ENCODE results near the gene ALOX12B. TPM values are rescaled to one million over a fixed set of nuclear protein-coding genes. Genes with fewer than 3 reads are reported as not detected.

ALOX12B gene
- total and polyA plus RNA-seq, 2 of the 13 experiments (the other 11 are each of a cell fraction or from before 2014, with no cell fraction given), result 0.13 TPM; not detected in 1

- TF ChIP-seq SMYD3 (CRISPR knock-in tag; IDR thresholded peaks at IDR 0.05), result no peak
- TF ChIP-seq SAFB2 (CRISPR knock-in tag; IDR thresholded peaks at IDR 0.05; ENCODE audit: borderline replicate concordance, low read depth), result no peak
- TF ChIP-seq PLSCR1 (CRISPR knock-in tag; IDR thresholded peaks at IDR 0.05; ENCODE audit: borderline replicate concordance), result no peak
- TF ChIP-seq ZFP37 (CRISPR knock-in tag; IDR thresholded peaks at IDR 0.05; ENCODE audit: borderline replicate concordance), result no peak
- TF ChIP-seq LBX2 (CRISPR knock-in tag; IDR thresholded peaks at IDR 0.05; ENCODE audit: borderline replicate concordance), result no peak; the same call in 1 of the 2 replicates
- no peak; the same call in 1 of the 2 replicates for TF ChIP-seq ZSCAN21 (CRISPR knock-in tag; IDR thresholded peaks at IDR 0.05; ENCODE audit: borderline replicate concordance)
- peak; percentile 23; the same call in 1 of the 2 replicates for TF ChIP-seq ESRRA (CRISPR knock-in tag; IDR thresholded peaks at IDR 0.05; ENCODE audit: low read depth)
- no peak for TF ChIP-seq SIN3B (IDR thresholded peaks at IDR 0.05; ENCODE audit: low read length)
- TF ChIP-seq ZNF484 (CRISPR knock-in tag; IDR thresholded peaks at IDR 0.05; ENCODE audit: borderline replicate concordance, low read depth), result no peak
- TF ChIP-seq ZNF101 (CRISPR knock-in tag; IDR thresholded peaks at IDR 0.05; ENCODE audit: borderline replicate concordance, low read depth), result no peak
- TF ChIP-seq REPIN1 (CRISPR knock-in tag; IDR thresholded peaks at IDR 0.05; ENCODE audit: borderline replicate concordance, low read depth), result no peak
- no peak for TF ChIP-seq CREM (IDR thresholded peaks at IDR 0.05)
- no peak for TF ChIP-seq CREM (CRISPR knock-in tag; IDR thresholded peaks at IDR 0.05)
- no peak for TF ChIP-seq KDM5A (IDR thresholded peaks at IDR 0.05; ENCODE audit: borderline replicate concordance, low read length)
- TF ChIP-seq NKX3-1 (CRISPR knock-in tag; IDR thresholded peaks at IDR 0.05), result no peak
- TF ChIP-seq AKNA (CRISPR knock-in tag; IDR thresholded peaks at IDR 0.05; ENCODE audit: borderline replicate concordance), result no peak
- TF ChIP-seq CENPT (CRISPR knock-in tag; IDR thresholded peaks at IDR 0.05; ENCODE audit: low read depth), result no peak
- TF ChIP-seq ZFP41 (CRISPR knock-in tag; IDR thresholded peaks at IDR 0.05; ENCODE audit: borderline replicate concordance), result no peak
- TF ChIP-seq MED1 (CRISPR knock-in tag; IDR thresholded peaks at IDR 0.05), result peak; percentile 48
- TF ChIP-seq, protein P1, sequence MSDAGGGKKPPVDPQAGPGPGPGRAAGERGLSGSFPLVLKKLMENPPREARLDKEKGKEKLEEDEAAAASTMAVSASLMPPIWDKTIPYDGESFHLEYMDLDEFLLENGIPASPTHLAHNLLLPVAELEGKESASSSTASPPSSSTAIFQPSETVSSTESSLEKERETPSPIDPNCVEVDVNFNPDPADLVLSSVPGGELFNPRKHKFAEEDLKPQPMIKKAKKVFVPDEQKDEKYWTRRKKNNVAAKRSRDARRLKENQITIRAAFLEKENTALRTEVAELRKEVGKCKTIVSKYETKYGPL (CRISPR knock-in tag; IDR thresholded peaks at IDR 0.05), result peak; percentile 30; the same call in 1 of the 2 replicates
- TF ChIP-seq HNF4A (CRISPR knock-in tag; IDR thresholded peaks at IDR 0.05), result peak; percentile 98
- no peak for TF ChIP-seq SP1 (IDR thresholded peaks at IDR 0.05)
- 0 out of 2 replicates have a peak, but pooled peaks have one; percentile 8 for TF ChIP-seq SP1 (CRISPR knock-in tag; IDR thresholded peaks at IDR 0.05)
Measured at GRCh38 chr17:8079291-8080207, 8.0 kb downstream of the ALOX12B start (continued).

Data from HepG2 (cell line).